HG03354 (cell line): ENCODE data around the gene ZIC1.

Experiments used
- ATAC-seq: cut with Tn5 transposase; IDR thresholded peaks from one replicate; pipeline ENCODE4 v1.9.1; 2021; ENCODE audit warnings: mild to moderate bottlenecking; ENCODE audit not compliant: unreplicated experiment, poor library complexity, severe bottlenecking

Gene ZIC1

DNA sequence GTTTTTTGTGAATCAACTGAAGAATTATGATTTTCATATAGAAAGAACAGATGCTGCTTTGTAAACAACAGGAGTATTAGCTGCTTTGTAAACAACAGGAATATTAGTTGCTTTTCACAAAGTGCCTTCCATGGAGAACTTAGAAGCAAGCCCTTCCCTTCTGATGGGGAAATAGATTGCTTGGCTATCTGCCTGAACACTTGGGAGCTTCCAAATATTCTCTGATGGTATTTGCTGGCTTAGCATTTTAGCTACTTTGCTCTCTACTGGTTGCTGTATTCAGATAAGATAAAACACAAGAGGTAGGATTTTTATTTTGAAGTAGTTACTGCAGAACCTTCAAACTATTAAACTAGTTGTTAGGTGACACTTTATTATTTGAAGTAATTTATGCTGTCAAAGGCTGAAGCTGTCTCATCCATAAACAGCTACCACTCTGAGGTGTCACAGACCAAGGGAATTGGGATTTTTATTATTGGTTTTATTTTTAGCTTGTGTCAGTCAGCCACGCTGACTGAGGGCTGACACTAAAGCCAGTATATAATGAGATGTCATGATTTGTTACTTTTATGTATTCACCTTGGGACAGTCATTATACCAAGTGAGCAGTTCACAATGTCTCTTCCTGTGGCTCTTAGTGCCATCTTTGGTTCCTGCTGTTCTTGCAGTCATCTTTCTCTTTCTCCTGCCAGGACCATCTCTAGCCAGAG is 50.0 kb downstream of the ZIC1 start:
- no peak for ATAC-seq

- ATAC-seq, result no peak
Measured at GRCh38 chr3:147462856-147463255, 53.7 kb downstream of the ZIC1 start.
